A673 (cell line): Measurements from ENCODE around the gene ASTN2. TPM values are rescaled to one million over a fixed set of nuclear protein-coding genes. Genes with fewer than 3 reads are reported as not detected.

Experiments
- BruUV-seq: library from RNA; stranded (reverse); fragments of 400-500 nt; replicated peaks from 2 replicates; lab custom pipeline; 2021; lab: Mats Ljungman, UMichigan
- CTCF ChIA-PET: fragments of 300-600 bp; sonication (Branson Sonifier 250); formaldehyde crosslinking; loops from one replicate; lab custom pipeline; 2022; ENCODE audit warnings: antibody characterized with exemption; lab: Charles Lee
- POLR2A ChIA-PET: fragments of 300-600 bp; sonication (Branson Sonifier 250); formaldehyde crosslinking; loops from one replicate; lab custom pipeline; 2022; ENCODE audit warnings: antibody characterized with exemption; ENCODE audit not compliant: low non-redundant PET; lab: Charles Lee
- DNase-seq: peaks from one replicate; pipeline ENCODE4 v3.0.0-alpha.2; 2015; ENCODE audit warnings: low spot score
- H3K27ac ChIP-seq: fragments of 200-600 bp; sonication (generic); 2 replicates; pipeline ENCODE4 v1.5.1; 2016; ENCODE audit warnings: mixed run types, low read depth, mild to moderate bottlenecking, mixed read lengths, antibody characterized with exemption, low read length; ENCODE audit not compliant: poor library complexity, severe bottlenecking
- H3K27me3 ChIP-seq: fragments of 200-600 bp; sonication (generic); replicated peaks from 2 replicates; pipeline ENCODE4 v1.6.1; 2017; ENCODE audit warnings: mixed run types, low read depth, mild to moderate bottlenecking, mixed read lengths, antibody characterized with exemption, low read length; ENCODE audit not compliant: insufficient read depth, poor library complexity
- H3K36me3 ChIP-seq: fragments of 200-600 bp; sonication (generic); 2 replicates; pipeline ENCODE4 v1.6.1; 2016; ENCODE audit warnings: mixed run types, mild to moderate bottlenecking, mixed read lengths, antibody characterized with exemption, low read length; ENCODE audit not compliant: insufficient read depth, poor library complexity, severe bottlenecking
- H3K4me1 ChIP-seq: fragments of 200-600 bp; sonication (generic); 2 replicates; pipeline ENCODE4 v1.6.1; 2017; ENCODE audit warnings: mixed run types, mild to moderate bottlenecking, mixed read lengths, antibody characterized with exemption, low read length; ENCODE audit not compliant: insufficient read depth, poor library complexity, severe bottlenecking
- H3K4me3 ChIP-seq: fragments of 200-600 bp; sonication (generic); 2 replicates; pipeline ENCODE4 v1.5.1; 2016; ENCODE audit warnings: low read depth, mixed run types, mild to moderate bottlenecking, mixed read lengths, low read length; ENCODE audit not compliant: poor library complexity, severe bottlenecking
- H3K9me3 ChIP-seq: fragments of 200-600 bp; sonication (generic); 2 replicates; pipeline ENCODE4 v1.6.1; 2016; ENCODE audit warnings: mixed run types, low read depth, mild to moderate bottlenecking, mixed read lengths, antibody characterized with exemption, low read length; ENCODE audit not compliant: poor library complexity, severe bottlenecking
- CTCF ChIP-seq: fragments of 300-800, 200-600 bp; sonication (generic); conservative IDR thresholded peaks from 2 replicates; pipeline ENCODE4 v1.5.1; 2017; ENCODE audit warnings: low read depth, mild to moderate bottlenecking, antibody characterized with exemption, low read length, moderate library complexity, mixed read lengths
- EZH2 ChIP-seq: fragments of 200-600 bp; sonication (generic); IDR thresholded peaks from 2 replicates; pipeline ENCODE4 v1.6.1; 2017; ENCODE audit warnings: borderline replicate concordance, low read depth, mild to moderate bottlenecking, mixed read lengths, antibody characterized with exemption, low read length; ENCODE audit not compliant: poor library complexity, severe bottlenecking
- intact Hi-C: fragments of 100-400 bp; cut with micrococcal nuclease; formaldehyde crosslinking; loops from one replicate; pipeline ENCODE4 v1.10.0; 2022; ENCODE audit not compliant: unreplicated experiment
- total RNA-seq: library from RNA; stranded (reverse); gene quantifications from 2 replicates; pipeline ENCODE4 v1.2.3, GENCODE V29; 2021

Gene ASTN2
- total RNA-seq, 1 experiment from 2014 or later: 3.4 TPM

GRCh38 chr9:117046666-117047327 lies 368.1 kb downstream of the ASTN2 start:
- no peaks in the 10 kb centered on the region for H3K36me3 ChIP-seq
- no TSS peak for BruUV-seq
- H3K9me3 ChIP-seq: no peaks in the 10 kb centered on the region
- no peak for DNase-seq
- POLR2A ChIA-PET: no interaction called here
- CTCF ChIA-PET: no interaction called here
- no peak overlapping the region for H3K4me3 ChIP-seq
- H3K27me3 ChIP-seq: no peaks in the 10 kb centered on the region
- H3K4me1 ChIP-seq: no peaks in the 10 kb centered on the region
- no peak overlapping the region for H3K27ac ChIP-seq
- intact Hi-C loops: no loop called here
- no peak for TF ChIP-seq EZH2
- no peak; the same call in 1 of the 2 replicates for TF ChIP-seq CTCF

GRCh38 chr9:117044241-117044640 lies 370.6 kb downstream of the ASTN2 start:
- H3K4me3 ChIP-seq: no peak overlapping the region
- H3K4me1 ChIP-seq: no peaks in the 10 kb centered on the region
- H3K36me3 ChIP-seq: no peaks in the 10 kb centered on the region
- TF ChIP-seq CTCF (no peak), EZH2 (no peak)
- no peak overlapping the region for H3K27ac ChIP-seq
- DNase-seq: no peak
- no peaks in the 10 kb centered on the region for H3K9me3 ChIP-seq
- ChIA-PET CTCF (no interaction called here), POLR2A (no interaction called here)
- no peaks in the 10 kb centered on the region for H3K27me3 ChIP-seq
- intact Hi-C loops: no loop called here
- no TSS peak for BruUV-seq

GRCh38 chr9:117043159-117043558 lies 371.7 kb downstream of the ASTN2 start:
- no TSS peak for BruUV-seq
- CTCF ChIA-PET: no interaction called here
- H3K9me3 ChIP-seq: no peaks in the 10 kb centered on the region

More at GRCh38 chr9:117043159-117043558, 371.7 kb downstream of the ASTN2 start:
- Histone ChIP-seq H3K4me1 (no peaks in the 10 kb centered on the region), H3K27me3 (no peaks in the 10 kb centered on the region), H3K27ac (no peak overlapping the region), H3K36me3 (no peaks in the 10 kb centered on the region), H3K4me3 (no peak overlapping the region)
- intact Hi-C loops: no loop called here
- no peak for TF ChIP-seq CTCF
- TF ChIP-seq EZH2: no peak
- POLR2A ChIA-PET: no interaction called here
- no peak for DNase-seq
